ENCODE data around the gene NCKAP5. TPM values are rescaled to one million over a fixed set of nuclear protein-coding genes. Genes with fewer than 3 reads are reported as not detected.

The NCKAP5 gene
- total and polyA plus RNA-seq, 9 of the 15 experiments (the other 6 are each of a cell fraction or from before 2014, with no cell fraction given), result not detected

DNA sequence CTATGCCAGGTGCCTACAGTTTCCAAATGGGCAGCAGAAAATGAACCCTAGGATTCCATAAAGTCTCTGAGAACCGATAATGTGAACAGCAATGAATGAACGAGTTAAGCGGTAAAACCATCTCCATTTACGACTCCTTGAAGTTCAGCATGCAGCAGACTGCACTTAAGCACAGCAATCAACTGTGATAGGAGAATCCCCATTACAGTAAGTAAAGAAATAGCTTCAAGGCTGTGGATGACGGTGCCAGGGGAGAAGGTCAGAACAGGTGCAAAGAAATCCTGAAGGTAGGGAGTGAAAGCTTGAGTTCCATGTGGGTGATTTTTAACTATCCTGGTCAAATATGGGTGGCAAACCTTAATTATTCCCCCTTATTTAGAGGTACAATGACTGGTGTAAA lies 444.4 kb downstream of the NCKAP5 start:
- no peaks in the 10 kb centered on the region for H4K20me1 ChIP-seq (replicated peaks; ENCODE audit: control insufficient read depth, insufficient read depth, low read length)
- 3% methylated on average over 5 of the region's 5 CpGs for WGBS (ENCODE audit: insufficient coverage, low coverage, missing lambda C conversion rate)
- no peaks in the 10 kb centered on the region for H3K36me3 ChIP-seq (ENCODE audit: control insufficient read depth, insufficient read depth, low read length)
- no peak overlapping the region for H3K27ac ChIP-seq (ENCODE audit: extremely low read depth, low read depth, low read length)
- H3K4me3 ChIP-seq, result no peak overlapping the region
- H3K4me1 ChIP-seq (replicated peaks in 1 of 2; ENCODE audit: control insufficient read depth in 2 of 2, insufficient read depth in 2 of 2, low read length in 2 of 2), result no peaks in the 10 kb centered on the region
- CTCF ChIA-PET (ENCODE audit: low intra/inter-chr PET ratio), result no interaction called here
- H3K4me2 ChIP-seq (ENCODE audit: insufficient read depth, low read length), result no peak overlapping the region
- no peaks in the 10 kb centered on the region for H3K79me2 ChIP-seq (ENCODE audit: control insufficient read depth, insufficient read depth, low read length)
- in situ Hi-C loops (cut with MboI) (no loop called here), intact Hi-C loops (cut with micrococcal nuclease) (no loop called here)
- H2AFZ ChIP-seq (ENCODE audit: low read depth, low read length), result no peak overlapping the region
- no peaks in the 10 kb centered on the region for H3K9me1 ChIP-seq (ENCODE audit: control insufficient read depth, insufficient read depth, low read length)
- TF ChIP-seq HEY1 (CRISPR knock-in tag; IDR thresholded peaks at IDR 0.05; ENCODE audit: borderline replicate concordance) (no peak), ZNF584 (CRISPR knock-in tag; IDR thresholded peaks at IDR 0.05; ENCODE audit: low read depth) (no peak), BRD9 (IDR thresholded peaks at IDR 0.05; ENCODE audit: low read depth, partially characterized antibody) (no peak), SMARCA5 (IDR thresholded peaks at IDR 0.05) (no peak), ELF1 (tag; IDR thresholded peaks at IDR 0.05) (no peak), MAFF (IDR thresholded peaks at IDR 0.05; ENCODE audit: low read length) (no peak)
- no peak for ATAC-seq
- no peaks in the 10 kb centered on the region for H3K27me3 ChIP-seq (ENCODE audit: control insufficient read depth in 2 of 2, insufficient read depth in 2 of 2, low read length in 2 of 2)
- H3K9ac ChIP-seq (ENCODE audit: insufficient read depth in 1 of 2, low read depth in 2 of 2, low read length in 2 of 2), result no peak overlapping the region
- no peak for FAIRE-seq
- H3K9me3 ChIP-seq (replicated peaks; ENCODE audit: control insufficient read depth, insufficient read depth, low read depth, low read length), result no peaks in the 10 kb centered on the region
- DNase-seq (ENCODE audit: extremely low read depth in 1 of 4, low spot score in 3 of 4), result no peak
- BruUV-seq (replicated peaks), result no TSS peak
- POLR2A ChIA-PET, result no interaction called here

DNA sequence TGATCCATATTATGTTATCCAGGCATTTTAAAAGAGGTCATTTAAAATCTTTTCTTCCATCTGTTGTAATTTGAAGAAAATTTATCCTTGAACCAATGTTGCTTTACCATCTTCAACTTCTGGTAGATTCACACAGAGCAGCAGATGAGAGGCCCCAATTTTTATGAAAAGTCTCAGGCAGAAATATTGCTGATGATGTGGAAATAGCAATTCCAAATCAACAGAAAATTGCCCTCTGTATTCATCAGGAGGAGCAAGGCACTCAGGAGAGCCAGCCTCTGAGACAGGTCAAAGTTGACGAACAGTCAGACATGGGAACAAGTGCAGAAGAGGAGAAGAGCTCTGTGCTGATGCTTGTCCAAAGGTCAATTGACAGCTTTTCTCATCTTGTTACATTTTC lies 444.9 kb downstream of the NCKAP5 start:
- CTCF ChIA-PET (ENCODE audit: low intra/inter-chr PET ratio), result no interaction called here
- no peak overlapping the region for H2AFZ ChIP-seq (ENCODE audit: low read depth, low read length)
- no peak for TF ChIP-seq EHMT2 (IDR thresholded peaks at IDR 0.05)
- no peak for TF ChIP-seq CREBBP (IDR thresholded peaks at IDR 0.05; ENCODE audit: low read depth, low read length)
- POLR2A ChIA-PET, result no interaction called here
- H3K27me3 ChIP-seq (ENCODE audit: control insufficient read depth in 2 of 2, insufficient read depth in 2 of 2, low read length in 2 of 2), result no peaks in the 10 kb centered on the region
- no peaks in the 10 kb centered on the region for H3K36me3 ChIP-seq (ENCODE audit: control insufficient read depth, insufficient read depth, low read length)
- ATAC-seq (no peak), DNase-seq (ENCODE audit: extremely low read depth in 1 of 4, low spot score in 3 of 4) (no peak), FAIRE-seq (no peak)
- H4K20me1 ChIP-seq (replicated peaks; ENCODE audit: control insufficient read depth, insufficient read depth, low read length), result no peaks in the 10 kb centered on the region
- H3K4me2 ChIP-seq (ENCODE audit: insufficient read depth, low read length), result no peak overlapping the region
- in situ Hi-C loops (cut with MboI) (no loop called here), intact Hi-C loops (cut with micrococcal nuclease) (no loop called here)
- H3K9me3 ChIP-seq (replicated peaks; ENCODE audit: control insufficient read depth, insufficient read depth, low read depth, low read length), result no peaks in the 10 kb centered on the region
- H3K9ac ChIP-seq (ENCODE audit: insufficient read depth in 1 of 2, low read depth in 2 of 2, low read length in 2 of 2), result no peak overlapping the region
- H3K9me1 ChIP-seq (ENCODE audit: control insufficient read depth, insufficient read depth, low read length), result no peaks in the 10 kb centered on the region
- no peaks in the 10 kb centered on the region for H3K79me2 ChIP-seq (ENCODE audit: control insufficient read depth, insufficient read depth, low read length)
- no peaks in the 10 kb centered on the region for H3K4me1 ChIP-seq (replicated peaks in 1 of 2; ENCODE audit: control insufficient read depth in 2 of 2, insufficient read depth in 2 of 2, low read length in 2 of 2)
- H3K27ac ChIP-seq (ENCODE audit: extremely low read depth, low read depth, low read length), result no peak overlapping the region
- H3K4me3 ChIP-seq, result no peak overlapping the region
- BruUV-seq (replicated peaks), result no TSS peak
- WGBS (ENCODE audit: insufficient coverage, low coverage, missing lambda C conversion rate), result 0% methylated on average over 1 of the region's 1 CpG

Measured in K562 (cell line).